ENCODE measurements around the gene TMEM50B. TPM values are rescaled to one million over a fixed set of nuclear protein-coding genes. Genes with fewer than 3 reads are reported as not detected.

TMEM50B gene
- polyA plus RNA-seq, 3 donors: 33.8 to 43.0 (median 38.2) TPM

- TF ChIP-seq CTCF (IDR thresholded peaks at IDR 0.05): no peak
- whole genome bisulfite sequencing (ENCODE audit: insufficient coverage): 96% methylated on average over 9 of the region's 11 CpGs
- peak overlapping the region in 1 of 2 donors; percentile 53 for H3K27ac ChIP-seq (ENCODE audit: low read depth in 1 of 2, low read length in 2 of 2)
- Mint-ChIP-seq H3K9me3 (no peaks in the 10 kb centered on the region), H3K4me1 (peaks cover 37% of the 10 kb centered on the region), H3K4me3 (no peak overlapping the region), H3K27ac (peak overlapping the region in 6 of 7 donors; percentile 14 to 87 (median 32)), H3K36me3 (peaks cover 82 to 99% of the 10 kb centered on the region in 2 donors), H3K27me3 (ENCODE audit: low read depth in 3 of 3) (peaks cover 0 to 4% (median 0%) of the 10 kb centered on the region in 3 donors)
- no peak overlapping the region for H3K4me2 ChIP-seq (replicated peaks; ENCODE audit: extremely low read depth, low read length, poor library complexity, severe bottlenecking)
- no peak for DNase-seq
- no peak overlapping the region for H2AFZ ChIP-seq (ENCODE audit: insufficient read depth, low read depth, low read length, poor library complexity, severe bottlenecking)
- H4K20me1 ChIP-seq (ENCODE audit: insufficient read depth, low read length): peaks cover 100% of the 10 kb centered on the region
- no peak overlapping the region for H3K4me3 ChIP-seq (replicated peaks in 1 of 3; ENCODE audit: low read depth in 2 of 3, low read length in 3 of 3)
- H3K27me3 ChIP-seq (ENCODE audit: control insufficient read depth in 2 of 2, insufficient read depth in 2 of 2, low read length in 2 of 2): no peaks in the 10 kb centered on the region
- H3K79me2 ChIP-seq (ENCODE audit: insufficient read depth, low read length): peaks cover 100% of the 10 kb centered on the region
- no peak overlapping the region for H3K9ac ChIP-seq (ENCODE audit: insufficient read depth, low read length, poor library complexity, severe bottlenecking)
- peaks cover 12 to 41% of the 10 kb centered on the region in 2 donors for H3K4me1 ChIP-seq (ENCODE audit: control insufficient read depth in 1 of 2, insufficient read depth in 2 of 2, low read length in 2 of 2)
- no peaks in the 10 kb centered on the region for H3K9me3 ChIP-seq (replicated peaks in 1 of 2; ENCODE audit: control insufficient read depth in 1 of 2, insufficient read depth in 1 of 2, low read length in 2 of 2)
- peaks cover 84 to 95% of the 10 kb centered on the region in 2 donors for H3K36me3 ChIP-seq (replicated peaks in 1 of 2; ENCODE audit: control insufficient read depth in 1 of 2, insufficient read depth in 2 of 2, low read length in 2 of 2)
- intact Hi-C loops (cut with micrococcal nuclease): no loop called here
Measured at GRCh38 chr21:33414926-33415325, 64.8 kb downstream of the TMEM50B start.

GRCh38 chr21:33414068-33414467 is 65.7 kb downstream of the TMEM50B start:
- Mint-ChIP-seq H3K4me3 (no peak overlapping the region), H3K36me3 (peaks cover 81 to 99% of the 10 kb centered on the region in 2 donors), H3K4me1 (peaks cover 42% of the 10 kb centered on the region), H3K27me3 (ENCODE audit: low read depth in 3 of 3) (peaks cover 0 to 4% (median 0%) of the 10 kb centered on the region in 3 donors), H3K27ac (peak overlapping the region in 2 of 7 donors; percentile 49 to 67), H3K9me3 (no peaks in the 10 kb centered on the region)
- H3K4me2 ChIP-seq (replicated peaks; ENCODE audit: extremely low read depth, low read length, poor library complexity, severe bottlenecking): no peak overlapping the region
- H3K9me3 ChIP-seq (replicated peaks in 1 of 2; ENCODE audit: control insufficient read depth in 1 of 2, insufficient read depth in 1 of 2, low read length in 2 of 2): no peaks in the 10 kb centered on the region
- no peaks in the 10 kb centered on the region for H3K27me3 ChIP-seq (ENCODE audit: control insufficient read depth in 2 of 2, insufficient read depth in 2 of 2, low read length in 2 of 2)
- peaks cover 75 to 86% of the 10 kb centered on the region in 2 donors for H3K36me3 ChIP-seq (replicated peaks in 1 of 2; ENCODE audit: control insufficient read depth in 1 of 2, insufficient read depth in 2 of 2, low read length in 2 of 2)
- peaks cover 20 to 49% of the 10 kb centered on the region in 2 donors for H3K4me1 ChIP-seq (ENCODE audit: control insufficient read depth in 1 of 2, insufficient read depth in 2 of 2, low read length in 2 of 2)
- intact Hi-C loops (cut with micrococcal nuclease): no loop called here
- H3K79me2 ChIP-seq (ENCODE audit: insufficient read depth, low read length): peaks cover 100% of the 10 kb centered on the region
- TF ChIP-seq CTCF (IDR thresholded peaks at IDR 0.05): no peak
- WGBS (ENCODE audit: insufficient coverage): 89% methylated on average over 9 of the region's 14 CpGs
- DNase-seq: no peak
- H3K27ac ChIP-seq (ENCODE audit: low read depth in 1 of 2, low read length in 2 of 2): peak overlapping the region in 1 of 2 donors; percentile 53
- H2AFZ ChIP-seq (ENCODE audit: insufficient read depth, low read depth, low read length, poor library complexity, severe bottlenecking): no peak overlapping the region
- no peak overlapping the region for H3K4me3 ChIP-seq (replicated peaks in 1 of 3; ENCODE audit: low read depth in 2 of 3, low read length in 3 of 3)
- no peak overlapping the region for H3K9ac ChIP-seq (ENCODE audit: insufficient read depth, low read length, poor library complexity, severe bottlenecking)
- peaks cover 100% of the 10 kb centered on the region for H4K20me1 ChIP-seq (ENCODE audit: insufficient read depth, low read length)
